ENCODE measurements around the gene SLC39A13.

The SLC39A13 gene

DNA sequence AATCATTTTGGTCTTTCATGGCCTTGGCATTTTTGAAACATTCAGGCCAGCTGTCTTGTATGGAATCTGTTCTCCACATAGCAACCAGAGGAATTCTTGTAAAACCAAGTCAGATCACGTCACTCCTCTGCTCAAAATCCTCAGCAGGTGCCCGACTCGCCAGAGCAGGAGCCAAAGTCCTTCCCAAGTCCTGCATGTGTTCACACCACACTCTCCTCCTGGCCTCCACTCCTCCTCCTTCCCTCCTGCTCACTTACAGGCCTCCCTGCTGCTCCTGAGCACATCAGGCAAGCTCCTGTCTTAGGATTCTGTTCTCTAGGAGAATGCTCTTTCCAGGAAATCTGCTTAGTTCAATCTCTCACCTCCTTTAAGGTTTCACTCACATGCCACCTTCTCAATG, 24.8 kb downstream of the SLC39A13 start:
- no peak for DNase-seq

DNA sequence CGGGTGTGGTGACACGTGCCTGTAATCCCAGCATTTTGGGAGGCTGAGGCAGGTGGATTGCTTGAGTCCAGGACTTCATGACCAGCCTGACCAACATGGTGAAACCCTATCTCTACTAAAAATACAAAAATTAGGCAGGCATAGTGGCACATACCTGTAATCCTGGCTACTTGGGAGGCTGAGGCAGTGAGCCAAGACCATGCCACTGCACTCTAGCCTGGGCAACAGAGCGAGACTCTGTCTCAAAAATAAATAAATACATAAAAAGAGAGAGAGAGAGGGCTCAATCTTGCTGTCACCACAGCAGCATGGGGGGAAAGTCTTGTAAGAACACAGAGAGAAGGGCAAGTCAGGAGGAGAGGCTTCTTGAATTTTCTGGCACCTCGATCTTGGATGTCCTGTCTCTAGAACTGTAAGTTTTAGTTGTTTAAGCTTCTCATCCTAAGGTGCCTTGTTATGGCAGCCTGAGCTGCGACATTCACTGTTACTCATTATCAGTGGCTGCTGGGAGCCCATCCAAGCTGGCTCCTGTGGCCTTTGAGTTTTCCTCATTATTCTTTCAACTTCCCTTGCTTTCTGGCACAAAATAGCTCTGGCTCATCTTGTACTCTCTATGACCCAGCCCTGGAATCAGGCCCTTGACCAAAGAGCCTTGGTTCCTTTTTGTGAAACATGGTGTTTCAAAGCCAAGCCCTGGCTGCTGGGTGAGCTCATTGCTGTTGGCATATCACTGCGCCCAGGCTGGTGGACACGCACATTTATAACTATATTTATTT, 25.8 kb downstream of the SLC39A13 start:
- DNase-seq = no peak

DNA sequence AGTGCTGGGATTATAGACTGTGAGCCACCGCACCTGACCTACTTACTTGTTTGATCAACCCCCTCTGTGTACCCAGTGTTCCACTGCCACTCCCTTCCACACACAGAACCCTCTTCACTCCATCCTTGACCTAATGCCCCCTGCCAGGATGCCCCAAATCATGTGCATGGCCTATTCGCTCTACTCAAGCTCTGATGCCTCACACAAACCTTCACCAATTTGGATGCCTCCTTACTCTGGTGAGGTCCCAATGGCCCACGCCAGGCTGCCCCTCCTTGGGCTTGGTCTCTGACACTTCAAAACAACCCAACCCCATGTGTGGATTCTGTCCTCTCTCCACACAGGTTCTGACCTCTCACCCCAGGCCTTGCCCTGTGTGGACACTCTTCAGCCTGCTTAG, 27.3 kb downstream of the SLC39A13 start:
- no peak for DNase-seq

DNA sequence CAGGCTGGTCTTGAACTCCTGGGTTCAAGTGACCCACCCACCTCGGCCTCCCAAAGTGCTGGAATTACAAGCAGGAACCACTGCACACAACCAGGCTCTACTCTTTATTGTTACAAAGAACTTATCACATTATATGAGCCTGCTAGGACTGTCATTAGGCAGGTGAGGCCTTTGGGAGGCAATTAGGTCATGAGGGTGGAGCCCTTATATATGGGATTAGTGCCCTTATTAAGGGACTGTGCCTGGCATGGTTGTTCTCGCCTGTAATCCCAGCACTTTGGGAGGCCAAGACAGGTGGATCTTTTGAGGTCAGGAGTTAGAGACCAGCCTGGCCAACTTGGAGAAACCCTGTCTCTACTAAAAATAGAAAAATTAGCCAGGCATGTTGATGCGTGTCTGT, 28.3 kb downstream of the SLC39A13 start:
- DNase-seq = no peak

DNA sequence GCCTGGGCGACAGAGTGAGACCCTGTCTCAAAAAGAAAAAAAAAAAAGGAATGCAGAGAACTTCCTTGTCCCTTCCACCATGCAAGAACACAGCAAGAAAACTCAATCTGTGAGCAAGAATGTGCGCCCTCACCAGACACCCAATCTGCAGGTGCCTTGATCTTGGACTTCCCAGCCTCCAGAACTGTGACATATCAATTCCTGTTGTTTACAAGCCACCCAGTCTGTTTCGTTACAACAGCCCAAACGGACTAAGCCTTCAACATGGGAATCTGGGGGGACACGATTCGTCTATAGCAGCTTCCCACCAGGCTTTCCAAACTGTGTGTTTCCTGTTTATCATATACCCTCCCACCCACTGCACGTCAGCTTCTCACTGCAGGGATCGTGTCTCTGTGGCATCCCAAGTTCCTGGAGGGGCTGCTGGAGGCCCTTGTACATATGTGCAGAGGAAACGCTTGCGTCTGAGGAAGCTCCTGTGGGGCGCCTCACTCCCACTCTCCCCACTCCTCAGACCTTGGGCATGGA, 28.9 kb downstream of the SLC39A13 start:
- DNase-seq = no peak

DNA sequence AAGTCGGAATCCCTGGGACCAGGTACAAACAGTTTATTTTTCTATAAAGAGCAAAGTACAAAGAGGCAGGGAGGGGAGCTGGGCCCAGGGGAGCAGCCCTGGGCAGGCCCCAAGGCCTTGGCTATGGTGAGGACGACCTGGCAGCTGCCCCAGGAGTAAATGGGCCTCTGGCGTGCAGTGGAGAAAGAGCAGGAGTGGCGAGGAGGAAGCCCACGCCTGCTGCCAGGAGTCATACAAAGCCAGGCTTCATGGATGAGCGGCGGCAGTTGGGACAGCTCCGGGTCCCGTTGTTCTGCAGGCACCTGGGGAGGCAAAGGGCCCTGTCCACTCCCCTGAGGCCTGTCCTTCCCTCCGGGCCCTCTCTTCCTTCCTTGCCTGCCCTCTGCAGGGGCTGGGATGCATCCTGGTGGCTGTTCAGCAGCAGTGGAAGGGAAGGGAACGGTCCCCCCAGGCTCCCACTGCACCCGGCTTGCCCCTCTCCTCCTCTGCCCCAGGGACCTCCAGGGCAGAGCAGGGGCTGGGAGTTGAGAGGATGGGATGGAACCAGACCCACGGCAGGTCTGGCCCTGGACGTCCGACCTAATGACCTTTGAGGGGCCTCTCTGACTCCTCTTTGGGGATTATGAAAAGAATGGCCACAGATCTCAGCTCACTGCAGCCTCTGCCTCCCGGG, 29.5 kb downstream of the SLC39A13 start:
- peak; percentile 37 for DNase-seq

DNA sequence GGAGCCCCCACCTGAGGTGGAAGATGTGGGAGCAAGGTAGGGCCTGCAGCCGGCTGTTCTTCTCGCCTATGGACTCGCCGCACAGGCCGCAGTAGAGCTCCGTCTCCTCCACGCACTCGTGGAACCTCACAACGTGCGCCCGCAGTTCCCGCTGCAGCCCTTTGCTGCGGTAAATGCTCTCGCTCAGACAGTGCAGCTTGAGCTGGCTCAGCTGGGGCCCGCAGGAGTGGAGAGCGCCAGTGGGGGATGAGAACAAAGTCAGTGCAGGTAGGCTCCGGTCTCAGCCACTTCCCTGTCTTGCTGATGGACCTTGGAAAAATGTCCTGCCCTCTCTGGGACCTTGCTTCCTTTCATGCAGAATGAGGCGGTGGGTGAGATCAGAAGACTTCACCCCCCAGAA, 30.3 kb downstream of the SLC39A13 start:
- DNase-seq = no peak

DNA sequence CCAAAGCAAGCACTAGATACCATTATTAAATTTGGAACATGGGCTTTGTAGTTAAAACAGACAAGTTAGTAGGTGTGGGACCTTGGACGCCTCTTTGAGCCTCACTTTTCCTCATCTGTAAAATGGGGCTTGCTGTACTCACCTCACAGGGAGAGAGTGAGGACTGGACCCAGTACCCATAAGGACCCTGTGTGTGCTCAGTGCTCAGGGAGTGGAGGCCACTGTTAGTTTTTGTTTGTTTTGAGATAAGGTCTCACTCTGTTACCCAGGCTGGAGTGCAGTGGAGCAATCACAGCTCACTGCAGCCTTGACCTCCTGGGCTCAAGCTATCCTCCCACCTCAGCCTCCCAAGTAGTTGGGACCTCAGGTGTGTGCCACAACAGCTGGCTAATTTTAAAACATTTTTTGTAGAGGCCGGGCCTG, 31.7 kb downstream of the SLC39A13 start:
- DNase-seq = no peak

DNA sequence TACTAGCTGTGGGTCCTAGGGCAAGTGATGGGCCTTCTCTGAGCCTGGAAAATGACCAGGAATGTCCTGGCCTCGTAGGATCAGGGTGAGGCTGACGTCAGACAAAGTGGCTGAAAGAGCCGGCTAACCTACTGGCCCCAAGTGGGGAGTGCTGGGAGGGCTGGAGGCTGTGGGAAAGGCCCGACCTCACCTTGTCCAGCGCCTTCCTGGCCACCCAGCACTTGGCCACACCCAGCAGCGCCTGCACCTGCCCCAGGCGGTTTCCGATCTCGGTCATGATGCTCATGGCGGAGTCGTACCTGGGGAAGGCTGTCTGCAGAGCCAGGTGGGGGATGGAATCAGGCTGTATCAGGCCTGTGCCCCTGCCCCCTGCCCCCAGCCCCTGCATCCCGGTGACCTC, 33.0 kb downstream of the SLC39A13 start:
- no peak for DNase-seq

DNA sequence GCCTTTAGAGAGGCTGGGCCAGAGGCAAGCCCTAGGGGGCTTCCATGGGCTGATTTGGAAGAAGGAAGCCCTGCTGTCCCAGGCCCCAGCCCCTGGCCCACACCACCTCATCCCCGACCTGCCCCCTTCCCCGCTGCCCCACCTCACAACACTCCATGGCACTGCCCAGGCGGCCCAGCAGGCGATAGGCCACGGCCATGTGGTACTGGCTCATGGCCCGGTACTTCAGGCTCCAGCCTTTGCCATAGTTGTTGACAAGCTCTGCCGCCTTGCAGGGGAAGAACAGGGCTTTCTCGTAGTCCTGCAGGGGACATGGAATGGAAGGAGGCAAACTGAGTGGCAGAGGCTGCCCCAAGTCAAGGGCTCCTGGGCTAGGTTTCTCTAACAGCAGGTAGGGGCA, 34.1 kb downstream of the SLC39A13 start:
- DNase-seq = no peak

DNA sequence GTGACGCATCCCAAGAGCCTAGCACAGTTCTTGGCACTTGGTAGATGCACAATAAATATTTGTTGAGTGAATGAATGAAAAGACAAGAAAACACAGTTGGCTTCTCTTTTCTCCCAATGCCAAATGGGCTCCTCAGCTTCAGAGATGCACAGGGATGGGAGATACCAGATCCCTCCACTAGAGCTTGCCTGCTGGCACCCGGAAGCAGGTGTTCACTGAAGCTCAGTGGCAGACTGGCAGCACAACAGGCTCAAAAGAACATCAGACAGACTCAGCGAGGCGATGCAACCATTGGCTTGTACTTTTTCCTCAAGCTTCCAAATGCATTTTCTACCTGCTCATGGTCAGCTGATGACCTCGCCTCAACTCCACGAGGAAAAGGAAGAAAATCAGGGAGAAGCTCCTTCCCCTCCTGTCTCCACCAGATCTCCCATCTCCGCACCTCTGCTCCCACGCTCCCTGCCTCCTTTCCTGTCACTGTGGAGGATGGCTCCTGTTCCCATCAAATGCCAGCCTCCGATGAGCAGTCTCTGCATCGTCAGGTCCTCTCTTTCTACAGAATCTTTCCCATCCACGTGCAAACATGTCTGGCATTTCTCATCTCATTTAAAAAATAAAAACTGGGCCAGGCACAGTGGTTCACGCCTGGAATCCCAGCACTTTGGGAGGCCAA, 34.8 kb downstream of the SLC39A13 start:
- DNase-seq = no peak

DNA sequence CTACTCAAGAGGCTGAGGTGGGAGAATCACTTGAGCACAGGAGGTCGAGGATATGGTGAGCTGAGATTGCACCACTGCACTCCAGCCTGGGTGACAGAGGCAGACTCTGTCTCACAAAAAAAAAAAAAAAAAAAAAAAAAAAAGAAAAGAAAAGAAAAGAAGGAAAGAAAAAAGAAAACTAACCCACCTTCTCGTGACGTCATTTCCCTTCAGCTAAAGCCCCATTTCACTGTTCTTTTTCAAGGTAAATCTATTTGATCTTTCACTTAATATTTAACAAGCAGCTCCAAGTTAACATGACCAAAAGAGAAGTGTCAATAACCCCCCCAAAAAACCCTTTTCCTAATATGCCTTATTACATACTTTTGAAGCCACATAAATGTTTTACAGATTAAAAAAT, 35.4 kb downstream of the SLC39A13 start:
- no peak for DNase-seq

DNA sequence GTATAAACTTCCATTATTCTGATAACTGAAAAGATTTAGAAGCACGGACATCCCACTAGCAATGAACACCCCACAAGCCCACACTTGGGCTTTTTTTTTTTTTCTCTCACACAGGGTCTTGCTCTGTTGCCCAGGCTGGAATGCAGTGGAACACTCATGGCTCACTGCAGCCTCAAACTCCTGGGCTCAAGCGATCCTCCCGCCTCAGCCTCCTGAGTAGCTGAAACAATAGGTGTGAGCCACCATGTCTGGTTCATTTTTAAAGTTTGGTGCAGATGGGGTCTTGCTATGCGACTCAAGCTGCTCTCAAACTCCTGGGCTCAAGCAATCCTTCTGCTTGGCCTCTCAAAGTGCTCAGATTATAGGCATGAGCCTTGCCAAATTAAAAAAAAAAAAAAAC, 37.5 kb downstream of the SLC39A13 start:
- DNase-seq = no peak

DNA sequence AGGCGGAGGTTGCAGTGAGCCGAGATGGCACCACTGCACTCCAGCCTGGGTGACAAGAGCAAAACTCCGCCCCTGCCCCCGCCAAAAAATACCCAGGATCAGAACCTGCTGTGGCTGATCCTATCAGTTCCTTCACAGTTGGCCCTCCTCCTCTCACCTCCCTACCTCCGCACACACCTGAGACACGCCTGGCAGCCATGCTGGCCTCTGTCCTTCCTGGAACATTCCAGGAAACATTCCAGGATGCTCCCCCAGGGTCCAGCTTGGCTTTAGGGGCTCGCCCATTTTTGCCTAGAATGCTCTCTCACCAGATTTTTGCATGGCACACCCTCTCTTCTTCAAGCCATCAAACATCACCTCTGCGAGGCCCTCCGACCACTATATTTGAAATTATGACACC, 38.4 kb downstream of the SLC39A13 start:
- no peak for DNase-seq

DNA sequence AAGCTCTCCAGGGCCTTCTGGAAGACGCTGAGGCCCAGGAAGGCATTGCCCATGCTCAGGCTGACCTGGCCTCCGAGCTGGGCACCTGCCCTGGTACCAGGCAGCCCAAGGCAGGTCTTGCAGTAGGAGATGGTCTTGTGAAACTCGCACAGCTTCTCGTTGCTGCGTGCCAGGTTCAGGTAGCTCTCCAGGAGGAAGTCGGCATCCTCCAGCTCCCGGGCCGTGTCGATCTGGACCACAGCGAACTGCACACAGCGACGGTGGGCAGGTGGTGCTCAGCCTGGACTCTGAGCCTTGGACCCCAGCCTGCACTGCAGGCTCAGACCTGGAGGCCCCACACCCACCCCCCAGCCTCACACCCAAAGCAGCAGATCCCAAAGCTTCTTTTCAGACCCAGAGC, 39.5 kb downstream of the SLC39A13 start:
- DNase-seq = no peak

DNA sequence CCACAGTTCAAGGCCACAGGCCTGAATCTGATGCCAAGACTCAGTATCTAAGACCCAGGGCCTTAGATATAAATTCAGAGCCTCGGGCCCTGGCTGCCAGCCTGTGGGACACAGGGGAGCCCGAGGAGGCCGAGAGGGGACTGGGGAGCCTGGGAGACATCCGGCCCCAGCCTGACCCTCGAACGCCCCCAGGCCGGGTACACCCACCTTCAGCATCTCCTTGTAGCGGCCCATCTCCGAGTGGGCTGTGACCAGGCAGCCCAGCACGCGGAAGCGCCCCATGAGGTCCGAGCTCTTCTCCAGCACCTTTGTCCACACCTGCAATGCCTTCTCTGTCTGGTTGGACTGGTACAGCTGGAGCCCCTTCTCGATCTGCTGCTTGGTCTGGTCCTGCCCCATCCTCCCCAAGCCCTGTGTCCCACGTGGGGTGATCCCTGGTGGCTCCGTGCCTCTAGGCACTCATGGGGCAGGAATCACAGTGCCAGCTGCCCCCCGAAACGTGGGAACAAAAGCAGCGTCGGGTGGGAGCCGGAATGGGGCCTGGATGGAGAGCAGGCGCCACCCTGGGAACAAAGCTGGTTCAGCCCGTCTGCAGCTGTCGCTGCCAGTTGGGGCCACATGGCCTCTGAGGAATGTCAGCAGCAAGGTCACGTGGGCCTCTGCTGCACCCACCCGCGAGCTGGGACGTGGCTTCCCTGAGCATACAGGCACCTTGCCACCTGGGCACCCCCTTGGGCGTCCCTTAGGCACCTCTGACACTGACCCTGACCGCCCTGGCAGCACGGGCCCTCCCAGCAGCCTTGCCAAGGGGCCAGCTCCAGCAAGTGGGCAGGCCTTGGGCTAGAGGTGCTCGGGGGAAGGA, 40.4 kb downstream of the SLC39A13 start, which contains the start of gene RAPSN:
TSS of gene RAPSN (minus strand) at position 571 of the 862 bp plus-strand sequence. CDS start at position 399, 172 bp downstream.
- DNase-seq = peak; percentile 74

DNA sequence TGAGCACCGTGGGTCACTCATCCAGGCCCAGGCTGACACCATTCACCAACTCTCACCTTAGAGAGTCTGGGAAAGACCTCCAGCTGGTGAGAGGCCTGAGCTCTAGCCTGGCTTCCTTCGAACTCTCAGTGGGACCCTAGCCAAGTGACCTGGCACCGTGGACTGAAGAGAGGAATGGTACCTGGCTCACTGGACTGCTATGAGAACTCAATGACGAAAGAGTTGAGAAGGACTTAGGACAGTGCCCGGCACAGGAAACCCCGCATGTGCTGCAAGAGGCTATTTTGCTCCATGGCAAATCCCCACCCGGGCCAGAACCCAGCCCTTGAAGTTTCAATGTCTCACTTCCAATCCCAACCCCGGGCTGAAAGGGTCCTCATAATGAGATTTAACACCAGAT, 41.2 kb downstream of the SLC39A13 start:
- DNase-seq = no peak

DNA sequence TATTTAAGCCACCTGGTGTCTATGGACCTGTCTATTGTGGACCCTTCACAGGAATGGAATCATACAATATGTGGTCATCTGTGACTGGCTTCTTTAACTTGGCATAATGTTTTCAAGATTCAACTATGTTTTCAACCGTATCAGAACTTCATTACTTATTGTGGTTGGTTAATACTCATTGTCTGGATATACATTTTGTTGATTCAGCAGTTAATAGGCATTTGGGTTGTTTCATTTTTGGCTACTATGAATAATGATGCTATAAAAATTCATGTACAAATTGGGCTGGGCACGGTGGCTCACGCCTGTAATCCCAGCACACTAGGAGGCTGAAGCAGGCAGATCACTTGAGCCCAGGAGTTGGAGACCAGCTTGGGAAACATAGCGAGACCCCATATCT, 43.0 kb downstream of the SLC39A13 start:
- no peak for DNase-seq

DNA sequence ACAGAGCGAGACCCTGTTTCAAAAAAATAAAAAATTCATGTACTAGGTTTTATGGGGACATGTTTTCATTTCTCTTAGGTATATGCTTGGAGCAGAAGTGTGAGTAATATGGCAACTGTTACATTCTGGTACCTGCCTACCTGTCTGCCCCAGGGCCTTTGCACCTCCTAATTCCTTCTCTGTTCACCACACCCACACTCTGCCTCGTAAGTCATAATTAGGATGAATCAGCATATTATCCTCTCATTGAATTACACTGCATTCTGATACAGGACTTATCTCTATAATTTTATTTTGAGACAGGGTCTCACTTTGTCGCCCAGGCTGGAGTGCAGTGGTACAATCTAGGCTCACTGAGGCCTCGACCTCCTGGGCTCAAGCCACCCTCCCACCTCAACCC, 43.6 kb downstream of the SLC39A13 start:
- DNase-seq = no peak

DNA sequence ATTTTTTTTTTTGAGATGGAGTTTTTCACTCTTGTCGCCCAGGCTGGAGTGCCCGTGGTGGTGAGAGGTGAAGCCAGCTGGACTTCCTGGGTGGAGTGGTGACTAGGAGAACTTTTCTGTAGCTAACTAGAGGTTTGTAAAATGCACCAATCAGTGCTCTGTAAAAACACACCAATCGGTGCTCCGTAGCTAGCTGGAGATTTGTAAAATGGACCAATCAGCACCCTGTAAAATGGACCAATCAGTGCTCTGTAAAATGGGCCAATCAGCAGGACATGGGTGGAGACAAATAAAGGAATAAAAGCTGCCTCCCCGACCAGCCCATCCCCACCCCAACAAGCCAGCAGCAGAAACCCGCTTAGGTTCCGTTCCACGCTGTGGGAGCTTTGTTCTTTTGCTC, 45.0 kb downstream of the SLC39A13 start:
- no peak for DNase-seq

DNA sequence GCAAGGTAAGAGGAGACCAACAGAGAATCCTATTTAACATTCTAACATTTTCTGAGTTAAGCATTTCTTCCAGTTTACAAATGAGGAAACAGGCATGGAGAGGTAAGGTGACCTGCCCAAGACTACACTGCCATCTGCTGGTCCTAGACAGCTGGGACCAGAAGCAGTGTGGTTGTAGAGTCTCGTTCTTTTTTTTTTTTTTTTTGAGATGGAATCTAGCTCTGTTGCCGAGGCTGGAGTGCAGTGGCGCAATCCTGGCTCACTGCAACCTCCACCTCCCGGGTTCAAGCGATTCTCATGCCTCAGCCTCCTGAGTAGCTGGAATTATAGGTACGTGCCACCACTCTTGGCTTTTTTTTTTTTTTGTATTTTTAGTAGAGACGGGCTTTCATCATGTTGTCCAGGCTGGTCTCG, 45.9 kb downstream of the SLC39A13 start:
- DNase-seq = peak; percentile 84

DNA sequence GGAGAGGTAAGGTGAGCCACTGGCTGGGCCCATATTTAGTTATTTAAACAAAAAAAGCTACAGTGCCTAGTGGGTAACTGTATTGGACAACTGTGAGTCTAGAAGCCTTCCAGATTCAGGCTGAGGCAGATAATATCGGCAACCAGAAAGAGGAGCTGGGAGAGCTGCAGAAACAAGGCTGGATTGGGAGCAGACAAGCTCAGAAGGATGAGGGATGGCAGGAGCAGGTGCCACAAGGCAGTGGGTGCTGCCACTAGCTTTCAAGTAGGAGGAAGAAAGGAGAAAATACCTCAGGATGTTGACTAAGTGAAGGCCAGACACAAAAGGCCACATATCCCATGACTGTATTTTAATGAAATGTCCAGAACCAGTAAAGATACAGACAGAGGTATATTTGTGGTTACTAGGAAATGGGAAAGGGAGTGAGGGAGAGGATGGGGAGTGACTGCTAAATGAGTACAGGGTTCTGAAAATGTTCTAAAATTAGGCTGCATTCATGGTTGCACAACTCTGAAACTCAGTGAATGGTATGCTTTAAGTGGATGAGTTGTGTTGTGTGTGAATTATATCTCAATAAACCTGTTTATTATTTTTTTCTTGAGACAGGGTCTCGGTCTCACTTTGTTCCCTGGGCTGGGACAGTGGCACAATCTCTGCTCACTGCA, 52.3 kb downstream of the SLC39A13 start:
- no peak for DNase-seq

Measured in femur (tissue), 1 donor.